HG03571 (cell line): ENCODE measurements around the gene JAZF1.

Source experiments
- ATAC-seq: cut with Tn5 transposase; IDR thresholded peaks from one replicate; pipeline ENCODE4 v1.9.1; 2021; ENCODE audit not compliant: unreplicated experiment

JAZF1 gene

GRCh38 chr7:28180364-28181147 is at the start of gene JAZF1:
JAZF1 (minus strand) TSS chr7:28180795.
- no peak for ATAC-seq

GRCh38 chr7:28230261-28230660 is 49.7 kb upstream of the JAZF1 start:
- ATAC-seq = no peak

GRCh38 chr7:28228396-28228795 is 47.8 kb upstream of the JAZF1 start:
- no peak for ATAC-seq

- no peak for ATAC-seq
These were observed 45.4 kb upstream of the JAZF1 start for GRCh38 chr7:28226003-28226402.

- no peak for ATAC-seq
These were observed 45.0 kb upstream of the JAZF1 start for GRCh38 chr7:28225576-28225975.

- ATAC-seq = no peak
These were observed 44.1 kb upstream of the JAZF1 start for GRCh38 chr7:28224675-28225074.

- ATAC-seq = no peak
These were observed 43.6 kb upstream of the JAZF1 start for GRCh38 chr7:28224172-28224571.

- ATAC-seq = no peak
These were observed 42.0 kb upstream of the JAZF1 start for GRCh38 chr7:28222636-28223035.

- no peak for ATAC-seq
These were observed 39.2 kb upstream of the JAZF1 start for GRCh38 chr7:28219793-28220192.

- ATAC-seq = no peak
These were observed 36.5 kb upstream of the JAZF1 start for GRCh38 chr7:28217143-28217542.

GRCh38 chr7:28211006-28211405 is 30.4 kb upstream of the JAZF1 start:
- no peak for ATAC-seq

GRCh38 chr7:28208506-28208905 is 27.9 kb upstream of the JAZF1 start:
- ATAC-seq = no peak

- no peak for ATAC-seq
These were observed 27.0 kb upstream of the JAZF1 start for GRCh38 chr7:28207486-28208158.

- no peak for ATAC-seq
These were observed 24.9 kb upstream of the JAZF1 start for GRCh38 chr7:28205506-28205905.

- ATAC-seq = no peak
These were observed 23.1 kb upstream of the JAZF1 start for GRCh38 chr7:28203508-28204240.

GRCh38 chr7:28202222-28202621 is 21.6 kb upstream of the JAZF1 start:
- no peak for ATAC-seq

- no peak for ATAC-seq
These were observed 20.5 kb upstream of the JAZF1 start for GRCh38 chr7:28201131-28201530.

- no peak for ATAC-seq
These were observed 20.0 kb upstream of the JAZF1 start for GRCh38 chr7:28200598-28200997.

GRCh38 chr7:28199021-28199510 is 18.5 kb upstream of the JAZF1 start:
- no peak for ATAC-seq

GRCh38 chr7:28195910-28196620 is 15.5 kb upstream of the JAZF1 start:
- ATAC-seq = no peak
